GM19468 (cell line): Measurements from ENCODE around the gene KRT16.
"Not testable (repeated sequence)": the region's sequence is repeated elsewhere in the genome, so short reads cannot be mapped to it uniquely, and the experiment has no call there.

Experiments
- ATAC-seq: cut with Tn5 transposase; IDR thresholded peaks from one replicate; pipeline ENCODE4 v1.9.1; 2021; ENCODE audit warnings: mild to moderate bottlenecking, moderate library complexity, moderate number of reproducible peaks; ENCODE audit not compliant: unreplicated experiment; ENCODE audit errors: extremely low read depth

Gene KRT16

DNA sequence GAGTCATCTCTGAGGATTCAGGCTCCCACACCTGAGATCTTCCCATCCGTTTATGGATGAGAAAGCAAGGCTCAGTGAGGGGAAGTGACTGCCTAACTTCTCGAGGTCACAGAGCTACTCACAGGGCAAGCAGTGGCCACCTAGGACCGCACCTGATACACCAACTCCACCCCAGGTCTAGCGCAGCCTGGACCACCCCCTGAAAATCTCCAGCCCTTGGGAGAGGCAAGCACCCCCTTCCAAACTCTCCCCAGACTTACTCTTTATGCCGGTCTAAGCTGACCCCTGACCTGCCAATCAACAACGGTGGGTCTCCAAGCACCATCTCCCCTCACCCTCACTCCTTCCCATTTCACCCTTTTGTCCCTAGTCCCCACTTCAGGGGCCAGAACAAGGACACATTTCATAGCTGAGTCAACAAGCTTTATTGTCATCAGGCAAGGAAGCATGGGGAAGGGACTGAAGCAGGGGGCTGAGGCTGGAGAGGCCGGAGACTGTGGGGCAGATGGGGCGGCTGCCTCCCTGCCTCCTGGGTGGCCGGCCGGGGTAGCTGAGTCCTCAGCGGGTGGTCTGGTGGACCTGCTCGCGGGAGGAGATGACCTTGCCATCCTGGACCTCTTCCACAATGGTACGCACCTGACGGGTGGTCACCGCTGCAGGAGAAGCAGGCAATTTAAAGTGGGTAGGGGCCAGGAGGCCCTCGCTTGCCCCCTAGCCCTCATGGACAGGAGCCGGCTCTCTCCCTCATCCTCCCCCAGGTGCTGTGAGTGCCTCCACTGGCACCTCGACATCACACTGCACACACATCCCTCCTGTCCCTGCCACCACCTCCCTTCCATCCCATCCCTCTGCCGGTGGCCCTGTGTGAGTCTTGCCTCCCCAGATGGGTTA, 6.7 kb upstream of the KRT16 start:
- no peak for ATAC-seq

- no peak for ATAC-seq
Measured at GRCh38 chr17:41618341-41619035, 5.9 kb upstream of the KRT16 start.

DNA sequence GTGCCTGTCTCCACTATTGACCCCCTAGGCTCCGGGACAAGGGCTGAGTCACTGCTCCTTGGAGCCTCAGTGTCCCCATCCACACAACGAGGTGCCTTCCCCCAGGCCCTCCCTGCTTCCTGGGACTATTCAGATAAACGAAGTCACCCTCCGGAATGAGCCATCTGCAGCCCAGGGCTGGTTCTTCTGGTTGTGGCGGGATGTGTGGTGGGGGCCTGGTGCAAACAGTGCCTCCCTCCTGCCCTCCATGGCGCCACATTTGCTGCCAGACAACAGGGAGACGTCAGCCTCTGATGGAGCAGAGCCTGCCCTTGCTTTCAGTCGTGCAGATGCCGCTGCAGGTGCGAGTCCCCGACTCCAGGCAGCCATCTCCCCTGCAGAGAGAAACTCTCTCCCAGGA, 5.1 kb upstream of the KRT16 start:
- no peak for ATAC-seq

DNA sequence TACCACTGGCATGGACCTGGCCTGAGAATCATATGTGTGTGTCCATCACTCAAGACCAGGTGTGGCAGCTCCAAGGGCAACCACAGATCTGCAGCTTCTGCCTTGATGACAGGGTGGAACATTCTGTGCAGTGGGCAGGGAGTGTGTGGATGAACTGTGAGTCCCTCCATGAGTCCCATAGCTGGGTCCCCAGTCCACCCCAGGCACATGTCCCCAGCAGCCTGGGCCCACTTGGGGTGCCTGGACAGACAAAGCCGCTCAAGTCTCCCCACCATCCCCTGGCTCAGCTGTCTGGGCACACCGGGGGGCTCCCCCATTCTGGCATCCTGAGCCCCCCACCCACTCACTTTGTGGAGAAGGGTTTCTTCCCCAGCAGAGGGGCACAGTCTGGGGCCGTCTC, 4.6 kb upstream of the KRT16 start:
- ATAC-seq = no peak

GRCh38 chr17:41616486-41616885, 3.9 kb upstream of the KRT16 start:
- not testable (repeated sequence) for ATAC-seq

DNA sequence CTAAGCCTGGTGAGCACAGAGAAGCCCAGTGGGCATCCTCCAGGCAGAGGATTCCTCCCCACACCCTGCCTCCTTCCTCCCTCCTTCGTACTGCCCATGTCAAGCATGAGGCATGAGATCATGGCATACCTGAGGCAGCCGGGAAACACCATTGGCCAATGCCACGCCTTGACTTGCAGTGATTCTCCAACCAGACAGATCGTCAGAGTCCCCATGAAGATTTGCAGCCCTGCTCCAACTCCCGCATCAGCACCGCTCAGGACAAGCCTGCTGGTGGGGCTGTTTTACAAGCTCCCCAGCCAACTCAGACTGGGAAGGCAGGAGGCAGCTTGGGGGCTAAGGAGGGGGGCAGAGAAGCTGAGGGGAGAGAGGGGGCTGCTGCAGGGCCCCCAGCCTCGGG, 2.9 kb upstream of the KRT16 start:
- no peak for ATAC-seq

DNA sequence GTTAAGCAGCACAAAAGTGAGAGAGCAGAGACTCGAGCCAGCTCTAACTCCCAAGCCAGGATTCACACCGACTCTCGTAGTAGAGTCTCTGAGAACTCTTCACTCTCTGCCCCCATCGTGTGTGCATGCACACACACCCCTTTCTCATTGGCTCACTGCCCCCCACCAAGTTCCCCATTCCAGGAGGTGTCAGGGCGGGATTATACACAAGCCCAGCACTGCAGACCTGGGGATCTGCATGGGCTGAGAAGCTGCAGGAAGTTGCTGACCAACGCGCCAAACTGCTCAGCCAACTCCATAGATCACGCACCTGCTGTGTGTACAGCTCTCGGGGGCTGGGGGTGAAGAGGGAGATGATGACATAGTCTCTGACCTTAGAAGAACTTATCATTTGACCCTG, 2.2 kb upstream of the KRT16 start:
- ATAC-seq = not testable (repeated sequence)

- ATAC-seq = no peak
Measured at GRCh38 chr17:41614098-41614497, 1.5 kb upstream of the KRT16 start.

GRCh38 chr17:41613277-41614082, 913 bp upstream of the KRT16 start:
- no peak for ATAC-seq

DNA sequence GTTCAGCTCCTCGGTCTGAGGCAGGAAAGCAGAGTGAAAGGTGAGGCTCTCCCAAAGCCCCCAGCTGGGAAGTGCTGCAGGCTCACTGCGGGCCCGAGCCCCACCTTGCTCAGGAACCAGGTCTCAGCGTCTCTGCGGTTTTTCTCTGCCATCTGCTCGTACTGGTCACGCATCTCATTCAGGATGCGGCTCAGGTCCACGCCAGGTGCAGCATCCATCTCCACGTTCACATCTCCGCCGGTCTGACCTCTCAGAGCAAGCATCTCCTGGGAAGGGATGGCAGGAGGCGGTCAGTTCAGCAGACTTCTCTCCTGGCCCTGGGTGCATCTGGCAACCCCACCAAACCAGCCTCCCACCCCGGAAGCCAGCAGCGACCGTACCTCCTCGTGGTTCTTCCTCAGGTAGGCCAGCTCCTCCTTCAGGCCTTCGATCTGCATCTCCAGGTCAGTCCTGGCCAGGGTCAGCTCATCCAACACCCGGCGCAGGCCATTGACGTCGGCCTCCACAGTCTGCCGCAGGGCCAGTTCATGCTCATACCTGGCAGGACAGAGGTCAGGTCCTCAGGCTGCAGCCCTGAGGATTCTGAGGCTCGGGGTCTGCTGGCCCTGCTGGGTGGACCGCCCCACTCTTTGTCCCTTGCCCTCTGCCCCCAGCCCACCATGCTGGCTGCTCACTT, 1.5 kb downstream of the KRT16 start:
- no peak for ATAC-seq

- not testable (repeated sequence) for ATAC-seq
Measured at GRCh38 chr17:41610061-41610517, 2.5 kb downstream of the KRT16 start.

DNA sequence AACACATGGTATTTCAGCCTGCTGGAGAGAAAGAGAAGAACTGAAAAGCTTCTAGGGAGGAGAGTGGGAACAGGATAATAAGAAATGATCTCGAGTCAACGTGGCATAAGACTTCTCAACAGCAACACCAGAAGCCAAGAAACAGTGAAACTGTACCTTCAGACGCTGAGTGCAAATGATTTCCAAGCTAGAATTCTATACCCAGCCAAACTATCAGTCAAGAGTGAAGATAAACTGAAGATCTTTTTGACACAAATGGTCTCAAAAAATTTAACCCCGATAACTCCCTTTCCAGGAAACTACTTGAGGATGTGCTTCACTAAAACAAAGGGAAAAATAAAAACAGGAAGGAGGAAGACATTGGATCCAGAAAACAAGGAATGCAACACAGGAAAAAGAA, 5.6 kb downstream of the KRT16 start:
- not testable (repeated sequence) for ATAC-seq

GRCh38 chr17:41602524-41602923, 10.0 kb downstream of the KRT16 start:
- no peak for ATAC-seq

- ATAC-seq = no peak
Measured at GRCh38 chr17:41600318-41600717, 12.2 kb downstream of the KRT16 start.

DNA sequence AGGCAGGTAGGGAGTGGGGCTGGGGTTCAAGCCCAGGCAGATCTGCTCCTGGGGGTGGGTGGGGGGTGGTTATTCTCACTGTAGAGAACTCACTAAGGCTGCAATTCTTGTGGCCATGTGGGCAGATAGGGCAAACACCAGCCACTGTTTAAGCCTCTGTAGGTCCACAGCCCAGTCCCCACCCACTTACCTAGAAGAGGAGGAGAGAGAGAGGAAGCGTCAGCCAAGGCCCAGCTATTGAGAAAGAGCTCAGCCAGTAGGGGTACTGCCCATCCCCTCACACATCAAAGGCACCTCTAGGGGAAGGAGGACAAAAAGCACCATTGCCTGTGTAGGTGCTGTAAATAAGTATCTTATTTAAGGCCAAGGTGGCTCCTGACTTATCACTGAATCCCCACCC, 12.9 kb downstream of the KRT16 start:
- ATAC-seq = no peak

DNA sequence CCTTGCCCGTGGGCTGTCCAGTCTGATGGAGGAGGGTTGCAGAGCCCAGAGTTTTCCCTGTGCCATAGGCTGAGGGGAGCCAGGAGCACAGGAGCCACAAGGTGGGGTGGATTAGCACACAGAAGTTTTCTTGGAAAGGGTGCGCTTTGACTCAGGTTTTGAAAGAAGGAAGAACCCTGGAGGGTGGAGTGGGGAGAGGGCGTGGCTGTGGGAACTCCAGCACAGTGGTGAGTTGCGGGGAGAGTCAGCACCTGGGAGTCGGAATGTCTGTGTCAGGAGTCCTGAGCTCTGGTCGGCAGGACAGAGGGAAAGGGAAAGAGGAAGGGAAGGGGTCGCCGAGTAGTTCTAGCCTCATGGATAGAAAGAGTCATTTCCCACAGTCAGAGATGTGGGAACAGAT, 17.0 kb downstream of the KRT16 start:
- ATAC-seq = no peak

- ATAC-seq = no peak
Measured at GRCh38 chr17:41594363-41594915, 18.1 kb downstream of the KRT16 start.

DNA sequence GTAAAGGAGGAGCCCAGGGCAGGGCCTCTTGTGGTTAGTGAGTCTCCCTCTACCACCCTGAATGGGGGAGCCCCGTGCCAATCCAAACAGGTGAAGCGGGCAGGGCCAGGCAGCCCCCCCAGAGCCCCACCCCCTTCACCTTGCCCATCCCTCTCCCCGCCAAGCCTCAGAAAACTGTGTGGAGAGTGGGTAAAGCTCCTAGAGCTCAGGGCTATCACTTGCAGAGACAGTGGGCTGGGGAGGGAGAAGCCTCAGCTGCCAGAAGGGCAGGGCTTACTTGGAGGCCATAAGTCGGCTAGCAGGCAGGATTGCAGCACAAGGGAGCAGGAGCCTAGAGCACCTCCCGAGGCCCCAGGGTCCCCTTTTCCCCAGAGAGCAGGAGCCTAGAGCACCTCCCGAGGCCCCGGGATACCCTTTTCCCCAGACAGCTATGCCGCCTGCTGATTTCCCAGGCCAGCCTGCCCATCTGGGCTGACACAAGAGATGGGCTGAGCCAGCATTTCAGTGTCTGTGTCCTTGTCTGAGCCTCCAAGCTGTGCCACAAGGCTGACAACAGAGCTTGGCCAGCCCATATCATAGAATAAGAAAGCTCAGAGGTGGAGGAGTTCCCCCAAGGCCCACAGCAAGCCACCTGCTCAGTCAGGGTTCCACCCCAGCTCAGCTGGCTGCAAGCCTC, 19.1 kb downstream of the KRT16 start:
- no peak for ATAC-seq

- no peak for ATAC-seq
Measured at GRCh38 chr17:41592601-41593305, 19.8 kb downstream of the KRT16 start.
